Gastrocnemius medialis (tissue), 4 donors: ENCODE results near the gene DUT.

ENCODE experiments used
- CTCF ChIP-seq, 5 experiments: fragments of 450-650 bp in 3 of 5; fragments of 200-600 bp in 2 of 5; sonication (generic) in 2 of 5; IDR thresholded peaks in 4 of 5; conservative IDR thresholded peaks in 1 of 5; 1 replicate in 4 of 5; 2 replicates in 1 of 5; pipeline ENCODE4 v1.5.1; 2016 to 2019; ENCODE audit warnings: antibody characterized with exemption in 5 of 5, mild to moderate bottlenecking in 3 of 5, moderate library complexity in 3 of 5
- POLR2A ChIP-seq, 2 donors: fragments of 450-650 bp; IDR thresholded peaks; one replicate each; pipeline ENCODE4 v1.6.1; 2017; ENCODE audit warnings: antibody characterized with exemption in 2 of 2, mild to moderate bottlenecking in 2 of 2, moderate library complexity in 2 of 2

GRCh38 chr15:48345516-48345915, 14.3 kb downstream of the DUT start:
- TF ChIP-seq CTCF (IDR thresholded peaks at IDR 0.05 in 4 of 5, conservative IDR thresholded peaks at IDR 0.05 in 1 of 5) (no peak), POLR2A (IDR thresholded peaks at IDR 0.05) (no peak)
